Erythroblast (primary cell): ENCODE data around the gene STRN4.

Experiments used
- GATA1 ChIP-seq: IDR thresholded peaks from 2 replicates; pipeline ENCODE4 v1.6.1; 2011; ENCODE audit warnings: low read depth, mild to moderate bottlenecking, control low read depth, low read length, moderate library complexity
- POLR2A ChIP-seq: IDR thresholded peaks from 2 replicates; pipeline ENCODE4 v1.6.1; 2011; ENCODE audit warnings: mild to moderate bottlenecking, low read length

- TF ChIP-seq POLR2A (no peak), GATA1 (no peak)
Measured at GRCh38 chr19:46730595-46730994, 15.7 kb downstream of the STRN4 start.
